ENCODE measurements around the gene ITGB5. TPM values are rescaled to one million over a fixed set of nuclear protein-coding genes. Genes with fewer than 3 reads are reported as not detected.
A peak's percentile ranks its signal among the peaks of the same experiment; 100 is the strongest.
"Not testable (repeated sequence)": the region's sequence is repeated elsewhere in the genome, so short reads cannot be mapped to it uniquely, and the experiment has no call there.

ITGB5 gene
- total RNA-seq, 2 experiments from 2014 or later: 0.18 to 1.2 TPM

- CTCF ChIA-PET: interaction anchor here (0.9 kb wide), 2 partner anchors 9 to 149 kb away, joined by 3 to 5 read pairs; no protein-coding TSS in a partner anchor
- H3K27me3 Mint-ChIP-seq: no peaks in the 10 kb centered on the region
- H3K27ac Mint-ChIP-seq: no peak overlapping the region
Observed at GRCh38 chr3:124752051-124752450, 135.1 kb downstream of the ITGB5 start.

GRCh38 chr3:124751501-124751900 is 135.7 kb downstream of the ITGB5 start:
- CTCF ChIA-PET: interaction anchor here (0.9 kb wide), 1 partner anchor 150 kb away, joined by 3 read pairs; no protein-coding TSS in a partner anchor
- H3K4me1 Mint-ChIP-seq: no peaks in the 10 kb centered on the region
- H3K4me3 Mint-ChIP-seq: no peak overlapping the region
- no peak for ATAC-seq
- H3K27ac Mint-ChIP-seq: no peak overlapping the region
- peaks cover 3% of the 10 kb centered on the region for H3K36me3 Mint-ChIP-seq
- no peak for DNase-seq
- no peaks in the 10 kb centered on the region for H3K27me3 Mint-ChIP-seq
- no peaks in the 10 kb centered on the region for H3K9me3 Mint-ChIP-seq (ENCODE audit: low read depth)

More at GRCh38 chr3:124752051-124752450, 135.1 kb downstream of the ITGB5 start:
- DNase-seq (no peak), ATAC-seq (no peak)
- H3K4me1 Mint-ChIP-seq: no peaks in the 10 kb centered on the region
- H3K4me3 Mint-ChIP-seq: no peak overlapping the region
- H3K36me3 Mint-ChIP-seq: peaks cover 2% of the 10 kb centered on the region
- H3K9me3 Mint-ChIP-seq (ENCODE audit: low read depth): no peaks in the 10 kb centered on the region

- CTCF ChIA-PET; H3K27me3 Mint-ChIP-seq; H3K27ac Mint-ChIP-seq; H3K9me3 Mint-ChIP-seq (ENCODE audit: low read depth); H3K4me1 Mint-ChIP-seq; ATAC-seq; H3K4me3 Mint-ChIP-seq; DNase-seq: not testable (repeated sequence)
- H3K36me3 Mint-ChIP-seq: peaks cover 14% of the 10 kb centered on the region
Observed at GRCh38 chr3:124749877-124750276, 137.3 kb downstream of the ITGB5 start.

- CTCF ChIA-PET: no interaction called here
- H3K27me3 Mint-ChIP-seq: no peaks in the 10 kb centered on the region
- H3K36me3 Mint-ChIP-seq: peaks cover 19% of the 10 kb centered on the region
- no peak for ATAC-seq
- H3K4me3 Mint-ChIP-seq: no peak overlapping the region
- H3K9me3 Mint-ChIP-seq (ENCODE audit: low read depth): no peaks in the 10 kb centered on the region
- DNase-seq: peak; percentile 31
- no peak overlapping the region for H3K27ac Mint-ChIP-seq
- no peaks in the 10 kb centered on the region for H3K4me1 Mint-ChIP-seq
Observed at GRCh38 chr3:124748560-124749198, 138.5 kb downstream of the ITGB5 start.

- H3K36me3 Mint-ChIP-seq: peaks cover 24% of the 10 kb centered on the region
Observed at GRCh38 chr3:124747111-124747981, 139.8 kb downstream of the ITGB5 start.

GRCh38 chr3:124745756-124746155 is 141.4 kb downstream of the ITGB5 start:
- ATAC-seq (no peak), DNase-seq (no peak)
- Mint-ChIP-seq H3K36me3 (peaks cover 32% of the 10 kb centered on the region), H3K27ac (no peak overlapping the region), H3K27me3 (no peaks in the 10 kb centered on the region), H3K4me1 (no peaks in the 10 kb centered on the region), H3K9me3 (ENCODE audit: low read depth) (no peaks in the 10 kb centered on the region), H3K4me3 (no peak overlapping the region)
- CTCF ChIA-PET: interaction anchor here (1.0 kb wide), 1 partner anchor 15 kb away, joined by 3 read pairs; no protein-coding TSS in a partner anchor

More at GRCh38 chr3:124747111-124747981, 139.8 kb downstream of the ITGB5 start:
- Mint-ChIP-seq H3K27me3 (no peaks in the 10 kb centered on the region), H3K4me3 (no peak overlapping the region), H3K9me3 (ENCODE audit: low read depth) (no peaks in the 10 kb centered on the region), H3K27ac (no peak overlapping the region), H3K4me1 (no peaks in the 10 kb centered on the region)
- CTCF ChIA-PET: interaction anchor here (0.6 to 0.9 kb wide), 3 partner anchors 154 to 776 kb away, joined by 3 read pairs; no protein-coding TSS in a partner anchor
- DNase-seq (peak; percentile 12), ATAC-seq (no peak)

- peaks cover 54% of the 10 kb centered on the region for H3K36me3 Mint-ChIP-seq
- H3K9me3 Mint-ChIP-seq (ENCODE audit: low read depth): no peaks in the 10 kb centered on the region
- peaks cover 6% of the 10 kb centered on the region for H3K4me1 Mint-ChIP-seq
- no peak overlapping the region for H3K27ac Mint-ChIP-seq
- ATAC-seq: no peak
- DNase-seq: no peak
- CTCF ChIA-PET: interaction anchor here (2.7 kb wide), 1 partner anchor 20 kb away, joined by 11 read pairs; no protein-coding TSS in a partner anchor
- no peaks in the 10 kb centered on the region for H3K27me3 Mint-ChIP-seq
- no peak overlapping the region for H3K4me3 Mint-ChIP-seq
Observed at GRCh38 chr3:124741027-124741426, 146.1 kb downstream of the ITGB5 start.

GRCh38 chr3:124731760-124732159 is 155.4 kb downstream of the ITGB5 start:
- H3K27me3 Mint-ChIP-seq: peaks cover 7% of the 10 kb centered on the region
- peaks cover 40% of the 10 kb centered on the region for H3K4me1 Mint-ChIP-seq
- peaks cover 17% of the 10 kb centered on the region for H3K36me3 Mint-ChIP-seq
- H3K27ac Mint-ChIP-seq: no peak overlapping the region
- DNase-seq (no peak), ATAC-seq (no peak)
- CTCF ChIA-PET: interaction anchor here (0.8 to 1.6 kb wide), 2 partner anchors 29 to 170 kb away, joined by 3 read pairs; no protein-coding TSS in a partner anchor
- peak overlapping the region; percentile 53 for H3K4me3 Mint-ChIP-seq
- H3K9me3 Mint-ChIP-seq (ENCODE audit: low read depth): no peaks in the 10 kb centered on the region

- peaks cover 12% of the 10 kb centered on the region for H3K27me3 Mint-ChIP-seq
- H3K27ac Mint-ChIP-seq: peak overlapping the region; percentile 100
- no peak for ATAC-seq
- H3K4me3 Mint-ChIP-seq: peak overlapping the region; percentile 100
- no peak for DNase-seq
- H3K9me3 Mint-ChIP-seq (ENCODE audit: low read depth): no peaks in the 10 kb centered on the region
- H3K36me3 Mint-ChIP-seq: peaks cover 15% of the 10 kb centered on the region
- peaks cover 40% of the 10 kb centered on the region for H3K4me1 Mint-ChIP-seq
- CTCF ChIA-PET: interaction anchor here (1.6 kb wide), 1 partner anchor 170 kb away, joined by 3 read pairs; no protein-coding TSS in a partner anchor
Observed at GRCh38 chr3:124730941-124731297, 156.2 kb downstream of the ITGB5 start.

- Mint-ChIP-seq H3K27me3 (peaks cover 17% of the 10 kb centered on the region), H3K27ac (peak within 1 kb of the TSS; percentile 100), H3K36me3 (peaks cover 11% of the 10 kb centered on the region), H3K4me3 (peak within 1 kb of the TSS; percentile 100), H3K4me1 (peaks cover 39% of the 10 kb centered on the region), H3K9me3 (ENCODE audit: low read depth) (no peaks in the 10 kb centered on the region)
- DNase-seq (peak; percentile 95), ATAC-seq (peak; percentile 100)
- CTCF ChIA-PET: interaction anchor here (1.6 kb wide), 1 partner anchor 171 kb away, joined by 3 read pairs; no protein-coding TSS in a partner anchor
Observed at GRCh38 chr3:124730129-124730940, 156.8 kb downstream of the ITGB5 start, which contains the start of gene UMPS. Gene UMPS, plus strand, starts transcription at chr3:124730452. Its CDS starts 20 bp downstream, at chr3:124730472.

GRCh38 chr3:124722589-124722988 is 164.6 kb downstream of the ITGB5 start:
- Mint-ChIP-seq H3K4me3 (no peak overlapping the region), H3K27me3 (peaks cover 50% of the 10 kb centered on the region), H3K36me3 (no peaks in the 10 kb centered on the region), H3K9me3 (ENCODE audit: low read depth) (no peaks in the 10 kb centered on the region), H3K4me1 (no peaks in the 10 kb centered on the region), H3K27ac (no peak overlapping the region)
- CTCF ChIA-PET: interaction anchor here (0.6 kb wide), 1 partner anchor 71 kb away, joined by 3 read pairs; no protein-coding TSS in a partner anchor
- DNase-seq (no peak), ATAC-seq (no peak)

GRCh38 chr3:124714223-124714853 is 172.8 kb downstream of the ITGB5 start:
- DNase-seq (no peak), ATAC-seq (no peak)
- CTCF ChIA-PET: interaction anchor here (1.3 kb wide), 1 partner anchor 164 kb away, joined by 3 read pairs; no protein-coding TSS in a partner anchor
- Mint-ChIP-seq H3K27me3 (peaks cover 34% of the 10 kb centered on the region), H3K4me1 (no peaks in the 10 kb centered on the region), H3K27ac (no peak overlapping the region), H3K9me3 (ENCODE audit: low read depth) (no peaks in the 10 kb centered on the region), H3K36me3 (no peaks in the 10 kb centered on the region), H3K4me3 (no peak overlapping the region)
